HT-29 (cell line): ENCODE measurements around the gene CYP11A1. TPM values are rescaled to one million over a fixed set of nuclear protein-coding genes. Genes with fewer than 3 reads are reported as not detected.

Experiments used
- DNase-seq: peaks from one replicate; pipeline ENCODE4 v3.0.0-alpha.2; 2015; ENCODE audit warnings: low spot score
- small RNA-seq: library from RNA; depleted of rRNA; stranded (forward); fragments of <200 nt; gene quantifications from one replicate; pipeline ENCODE3, GENCODE V24; 2014
- total RNA-seq: library from RNA; depleted of rRNA; stranded (reverse); fragments of >200 nt; shearing (Covaris generic); gene quantifications from 2 replicates; pipeline ENCODE4 v1.2.3, GENCODE V29; 2014; rRNA removed

Gene CYP11A1
- total RNA-seq, 1 experiment from 2014 or later: not detected

DNA sequence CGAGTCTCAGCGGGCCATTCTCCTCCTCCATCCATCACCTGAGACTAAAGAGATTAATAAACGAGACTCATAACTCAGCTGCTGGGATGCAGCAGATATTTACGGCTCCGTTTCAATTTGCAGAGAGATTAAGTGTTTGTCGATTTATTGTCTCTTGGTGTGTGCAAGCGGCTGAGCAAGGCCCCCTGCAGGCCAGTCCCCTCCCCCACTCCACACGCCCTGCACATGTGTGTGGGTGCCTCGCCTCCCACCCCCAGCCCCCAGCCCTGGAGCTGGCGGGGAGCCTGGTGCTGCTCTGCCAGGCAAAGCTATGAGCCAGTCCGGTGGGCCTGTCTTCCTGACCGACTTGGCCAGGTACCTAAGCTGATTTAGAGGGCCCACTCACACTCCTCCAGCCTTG lies 63.0 kb downstream of the CYP11A1 start:
- no peak for DNase-seq

DNA sequence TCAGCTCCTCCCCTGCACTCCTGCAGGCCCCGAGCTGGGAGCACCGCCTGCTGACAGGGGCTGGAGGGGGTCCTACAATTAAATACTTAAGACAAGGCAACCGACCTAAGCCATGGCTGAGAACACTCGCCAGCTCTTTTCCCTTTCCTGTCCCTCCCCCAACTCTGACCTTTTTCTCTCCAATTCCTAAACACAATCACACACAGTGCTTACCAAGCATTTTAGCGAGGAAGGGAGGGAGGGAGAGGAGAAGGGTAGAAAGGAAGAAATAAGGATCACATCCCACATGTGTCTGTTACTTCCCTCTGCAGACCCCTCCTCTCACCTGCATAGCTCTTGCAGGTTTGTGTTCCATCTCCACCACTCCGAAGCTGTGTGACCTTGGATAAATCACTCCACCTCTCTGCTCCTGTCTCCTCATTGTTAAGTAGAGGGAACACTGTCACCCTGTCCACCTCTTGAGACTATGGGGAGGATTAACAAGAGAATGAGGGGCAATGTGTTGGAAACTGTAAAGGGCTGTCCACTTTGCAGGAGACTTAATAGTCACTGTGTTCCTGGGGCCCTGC lies 63.6 kb downstream of the CYP11A1 start:
- DNase-seq: no peak

DNA sequence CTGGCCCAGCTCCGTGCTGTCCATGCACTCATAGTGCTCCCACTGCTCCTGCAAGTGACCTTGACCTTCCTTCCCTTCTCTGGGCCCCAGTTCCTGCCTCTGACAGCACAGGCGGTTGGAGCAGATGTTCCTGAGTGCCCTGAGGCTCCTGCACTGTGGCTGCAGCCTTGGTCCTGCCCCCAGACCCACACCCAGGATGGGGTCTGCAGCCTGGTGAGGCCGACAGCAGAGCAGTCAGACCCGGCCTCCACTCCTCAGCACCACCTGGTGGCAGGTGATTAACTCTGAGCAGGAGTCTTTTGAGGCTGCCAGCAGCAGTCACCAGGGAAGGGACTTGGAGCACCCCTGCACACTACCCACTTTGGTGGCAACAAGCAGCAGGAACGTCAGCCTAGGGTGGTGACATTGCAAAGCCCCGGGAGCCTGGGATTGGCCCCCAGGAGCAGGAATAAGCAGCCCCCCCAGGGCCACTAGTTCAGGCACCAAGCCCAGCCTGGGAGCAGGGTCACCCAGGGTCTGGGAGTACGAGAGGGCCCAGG lies 64.6 kb downstream of the CYP11A1 start:
- DNase-seq: peak; percentile 56

DNA sequence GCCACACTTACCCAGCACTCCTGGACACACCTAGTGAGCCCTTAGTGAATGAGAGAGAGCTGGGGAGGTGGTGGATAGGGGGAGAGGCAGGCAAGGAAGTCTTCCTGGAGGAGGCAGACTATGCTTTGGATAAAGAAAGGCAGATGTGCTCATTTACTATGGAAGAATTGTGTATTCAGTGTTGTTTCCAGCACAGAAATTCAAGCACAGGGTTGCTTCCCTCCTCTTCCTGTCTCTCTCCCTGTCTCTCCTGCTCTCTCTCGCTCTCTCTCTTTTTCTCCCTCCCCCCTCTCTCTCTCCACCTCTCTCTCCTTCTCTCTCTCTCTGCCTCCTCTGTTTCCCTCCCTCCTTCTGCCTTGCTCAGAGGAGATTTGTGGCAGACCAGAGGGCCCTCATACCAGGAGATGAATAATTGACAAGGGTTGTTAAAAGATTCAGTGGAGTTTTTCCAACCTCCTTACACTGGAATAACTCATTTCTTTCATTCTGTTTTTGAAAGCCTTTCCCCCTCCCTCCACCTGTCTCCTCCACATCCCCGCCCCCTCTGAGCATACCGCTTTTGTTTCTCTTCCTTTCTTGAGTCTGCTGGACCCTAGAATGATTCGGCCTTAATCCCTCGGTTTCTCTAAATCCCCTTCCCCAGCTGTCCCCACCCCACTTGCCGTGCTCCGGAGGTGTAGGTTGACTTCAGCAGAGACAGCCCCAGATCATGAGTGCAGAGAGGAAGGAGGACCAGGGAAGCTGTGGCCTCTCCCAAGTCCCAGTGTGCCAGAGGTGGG lies 65.7 kb downstream of the CYP11A1 start:
- no peak for DNase-seq

DNA sequence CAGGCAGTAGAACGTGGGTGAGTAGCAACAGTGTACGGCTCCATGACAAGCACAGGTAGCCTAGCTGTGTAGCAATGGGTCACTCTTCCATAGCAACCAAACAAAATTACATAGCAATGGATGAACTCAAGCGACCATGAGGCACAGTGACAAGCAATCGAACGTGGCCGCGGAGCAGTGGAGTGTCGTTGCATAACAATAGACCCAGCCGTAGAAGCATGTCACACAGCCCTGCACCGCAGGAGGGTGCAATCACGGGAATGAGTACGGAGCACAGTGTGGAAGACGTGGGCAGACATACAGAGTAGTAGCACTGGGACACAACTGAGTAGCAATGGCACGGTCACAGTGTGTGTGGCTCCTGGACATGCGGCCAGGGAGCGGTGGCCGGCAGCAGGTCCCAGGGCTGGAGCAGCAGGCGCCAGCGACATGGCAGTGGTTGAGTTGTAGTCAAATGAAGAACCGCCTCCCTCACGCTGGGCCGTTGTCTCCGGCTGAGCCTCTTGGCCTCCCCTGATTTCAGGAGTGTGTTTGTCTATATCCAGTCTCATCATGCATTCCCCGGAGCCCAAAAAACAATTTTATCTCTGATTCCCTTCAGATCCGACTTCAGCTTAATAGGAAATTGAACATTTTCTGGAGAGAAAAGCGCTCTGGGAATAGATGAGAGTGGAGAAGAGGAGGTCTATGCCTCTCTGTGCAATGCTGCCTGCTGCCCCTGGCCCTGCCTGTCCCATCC lies 67.2 kb downstream of the CYP11A1 start:
- DNase-seq: no peak

DNA sequence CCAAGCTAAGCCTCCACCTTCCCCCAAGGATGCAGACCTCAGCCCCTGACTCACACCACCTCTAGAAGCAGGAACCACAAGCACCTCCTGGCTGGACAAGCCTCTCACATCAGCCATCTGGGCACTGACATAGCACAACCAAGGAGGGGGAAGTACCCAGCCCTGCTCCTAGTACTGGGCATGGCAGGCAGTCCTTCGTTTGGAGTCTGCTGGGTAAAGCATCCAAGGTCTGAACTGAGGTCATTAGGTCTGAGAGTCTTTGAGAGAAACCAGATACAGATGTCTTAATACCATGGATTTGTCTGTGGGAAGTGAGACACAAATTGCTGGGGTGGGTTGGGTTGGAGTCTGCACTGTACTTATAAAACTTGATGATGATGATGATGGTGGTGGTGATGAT lies 69.6 kb downstream of the CYP11A1 start:
- no peak for DNase-seq

DNA sequence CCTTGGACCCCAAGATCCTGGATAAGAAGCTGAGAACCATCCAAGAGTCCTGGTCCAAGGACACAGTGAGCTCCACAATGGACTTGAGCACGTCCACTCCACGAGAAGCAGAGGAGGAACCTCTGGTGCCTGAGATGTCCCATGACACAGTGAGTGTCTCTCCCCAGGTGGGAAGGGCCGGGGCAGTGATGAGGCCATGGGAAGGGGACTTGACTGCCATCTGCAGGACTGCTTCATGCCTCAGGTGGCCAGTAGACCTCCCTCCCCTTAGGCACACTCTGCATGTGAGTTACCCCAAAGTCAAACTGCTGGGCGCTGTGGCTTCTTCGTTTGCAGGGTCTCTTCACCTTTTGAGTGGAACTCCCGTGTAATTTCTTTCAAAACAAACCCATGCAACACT lies 71.6 kb downstream of the CYP11A1 start:
- DNase-seq: peak; percentile 66

DNA sequence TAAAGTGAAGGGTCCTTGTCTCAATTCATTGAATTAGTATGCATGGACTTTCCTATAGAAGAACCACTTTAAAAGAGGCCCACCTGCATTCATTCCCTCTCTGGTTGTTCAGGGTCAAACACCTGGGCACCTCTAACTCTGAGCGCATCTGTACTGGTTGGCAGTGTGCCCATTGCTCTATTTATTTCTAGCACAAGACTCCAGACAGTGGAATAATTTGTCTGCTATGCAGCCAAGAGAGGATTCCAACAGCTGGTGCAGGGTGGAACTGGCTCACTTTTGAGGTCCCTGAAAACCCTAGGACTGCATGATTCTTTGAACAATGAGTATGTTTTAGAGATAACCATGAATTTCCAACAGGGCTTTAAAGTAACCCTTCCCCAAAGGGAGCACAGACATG lies 73.4 kb downstream of the CYP11A1 start:
- no peak for DNase-seq

DNA sequence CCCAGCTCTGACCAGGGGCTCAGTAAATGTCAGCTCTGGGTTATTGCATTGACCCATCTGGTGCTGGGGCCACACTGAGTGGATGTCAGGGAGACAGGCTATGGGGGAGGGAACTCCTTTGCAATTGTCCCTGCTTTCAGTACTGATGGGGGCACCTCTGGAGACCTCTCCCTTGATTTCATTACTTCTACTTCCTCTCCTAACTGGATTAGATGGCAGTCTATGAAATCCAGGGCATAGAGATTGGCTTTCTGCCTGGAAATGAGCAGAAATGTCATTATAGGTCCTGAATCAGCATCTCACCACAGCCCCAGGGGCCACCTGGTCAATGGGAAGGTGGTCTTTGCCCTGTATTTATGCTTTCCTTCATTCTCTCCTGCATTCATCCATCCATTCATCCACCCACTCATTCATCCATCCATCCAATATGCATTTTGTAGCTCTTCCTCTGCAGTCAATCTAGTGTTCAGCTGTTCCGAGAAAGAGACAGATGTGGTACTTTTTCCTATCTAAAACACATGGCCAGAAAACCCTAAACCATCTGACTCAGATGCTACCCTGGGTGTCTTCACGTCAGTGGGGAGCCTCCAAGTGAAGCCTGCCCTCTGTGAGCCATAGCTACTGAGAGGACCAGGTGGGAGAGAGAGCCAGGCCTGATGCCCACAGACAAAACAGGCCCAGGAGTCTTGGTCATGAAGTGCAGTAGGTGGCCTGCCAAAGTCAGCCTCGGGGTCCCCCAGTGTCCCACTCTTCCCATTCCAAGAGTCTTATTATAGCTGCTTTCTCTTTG lies 74.2 kb downstream of the CYP11A1 start:
- no peak for DNase-seq

DNA sequence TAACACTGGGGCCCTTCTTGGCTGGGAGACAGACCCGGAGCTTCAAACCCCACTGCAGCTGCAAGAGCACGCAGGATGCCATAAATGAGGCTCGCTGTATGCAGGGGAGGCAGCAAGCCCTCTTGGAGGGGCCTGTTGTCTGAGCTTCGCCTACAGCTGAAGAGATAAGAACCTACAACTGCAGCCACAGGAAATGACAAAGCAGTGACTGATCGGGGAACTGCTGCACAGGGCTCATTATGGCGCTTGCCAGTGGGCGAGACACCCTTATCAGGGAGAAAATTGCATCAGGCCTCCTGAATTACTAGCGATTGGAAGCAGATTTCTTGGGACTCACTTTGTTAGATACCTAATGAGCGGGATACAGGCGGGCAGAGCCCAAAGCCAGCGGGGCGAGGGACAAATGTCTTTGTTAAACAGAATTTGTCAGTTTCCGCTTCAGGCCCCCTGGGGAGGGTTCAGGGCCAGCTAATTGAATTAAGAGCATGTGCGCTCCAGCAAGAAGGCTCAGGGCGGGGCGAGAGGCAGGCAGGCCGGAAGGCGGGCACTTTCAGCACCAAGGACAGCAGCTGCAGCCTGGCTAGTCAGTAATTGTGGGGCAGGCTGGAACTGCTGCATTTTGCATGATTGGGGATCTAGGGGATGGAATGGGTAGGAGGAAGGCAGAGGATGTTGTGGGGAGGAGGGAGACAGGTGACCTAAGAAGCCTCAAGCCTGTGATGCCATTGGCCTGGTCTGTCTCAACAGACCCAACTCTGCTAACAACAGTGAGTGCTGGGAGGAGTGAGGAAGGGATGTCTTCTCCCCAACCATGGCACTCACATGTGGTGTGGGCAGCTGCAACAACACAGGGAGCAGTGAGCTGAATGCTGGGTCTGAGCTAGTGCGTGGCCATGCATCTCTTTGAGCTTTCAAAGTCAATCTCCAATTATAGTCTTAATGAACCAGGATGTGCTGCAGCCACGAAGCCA lies 76.1 kb downstream of the CYP11A1 start:
- DNase-seq: peak; percentile 88

DNA sequence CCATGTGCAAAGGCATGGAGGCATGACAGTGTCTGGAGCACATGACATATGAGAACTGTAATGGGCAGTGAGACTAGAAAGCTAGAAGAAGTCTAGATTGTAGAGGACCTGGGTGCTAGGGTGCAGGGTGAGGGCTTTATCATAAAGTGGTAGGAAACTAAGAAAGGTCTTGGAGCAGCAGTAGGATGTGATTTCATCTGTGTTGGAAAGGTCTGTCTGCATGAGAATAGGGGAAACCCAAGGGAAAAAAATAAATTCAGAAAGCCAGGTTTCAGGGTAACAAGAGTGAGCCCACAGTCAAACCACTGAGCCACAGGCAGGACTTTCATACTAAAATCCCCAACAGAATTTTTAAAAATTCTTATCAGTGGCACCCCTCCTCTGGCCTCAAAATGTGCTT lies 76.8 kb downstream of the CYP11A1 start:
- no peak for DNase-seq

DNA sequence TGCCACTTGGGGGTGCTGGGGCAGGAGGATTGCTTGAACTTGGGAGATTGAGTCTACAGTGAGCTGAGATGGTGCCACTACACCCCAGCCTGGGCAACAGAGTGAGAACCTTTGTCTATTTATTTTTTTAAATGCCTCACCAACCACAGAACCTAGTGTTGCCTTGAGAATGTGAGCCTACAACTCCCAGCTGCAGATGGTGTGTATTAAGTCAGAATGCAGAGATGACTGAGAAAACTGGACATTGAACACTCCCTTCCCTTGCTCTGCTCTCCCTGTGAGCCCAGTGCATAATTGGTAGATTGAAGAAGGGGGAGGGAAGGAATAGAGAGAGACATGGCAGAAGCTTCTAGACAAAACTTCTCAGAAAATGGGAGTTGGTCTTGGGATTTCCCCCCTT lies 77.8 kb downstream of the CYP11A1 start:
- DNase-seq: no peak

Small RNA genes within 50 kb of the gene (small RNA-seq; reads per million reads assigned to genes)
- not detected for gene MIR6881

Other genes with a start within 250 kb of the CYP11A1 start
- not detected in 2 replicates for gene ISLR2, start 237.1 kb downstream of the CYP11A1 start, total RNA-seq
- not detected in 2 replicates for gene ISLR, start 193.9 kb downstream of the CYP11A1 start, total RNA-seq
- 14.3 and 14.7 TPM in 2 replicates for gene STRA6, start 164.9 kb downstream of the CYP11A1 start, total RNA-seq
- gene CCDC33, start 131.3 kb downstream of the CYP11A1 start, total RNA-seq: 9.9 and 17.0 TPM in 2 replicates
- gene SEMA7A, start 66.3 kb upstream of the CYP11A1 start, total RNA-seq: 1.1 and 1.3 TPM in 2 replicates
- 45.1 and 57.1 TPM in 2 replicates for gene UBL7, start 93.5 kb upstream of the CYP11A1 start, total RNA-seq
- gene ARID3B, start 173.6 kb upstream of the CYP11A1 start, total RNA-seq: 4.4 and 5.1 TPM in 2 replicates
- gene CLK3, start 248.2 kb upstream of the CYP11A1 start, total RNA-seq: 94.7 and 115 TPM in 2 replicates